Fibroblast of lung (primary cell): Measurements from ENCODE around the gene CLNS1A.

Experiments
- EZH2 ChIP-seq: IDR thresholded peaks from 2 replicates; pipeline ENCODE4 v1.5.1; 2012; ENCODE audit warnings: low read length, control low read depth, mild to moderate bottlenecking; ENCODE audit errors: missing control alignments
- TF ChIP-seq, protein P1 (sequence below), 2 donors: IDR thresholded peaks in 1 of 2; conservative IDR thresholded peaks in 1 of 2; 1 replicate in 1 of 2; 2 replicates in 1 of 2; pipeline ENCODE4 v1.5.1; 2011 to 2012; ENCODE audit warnings: low read length in 2 of 2, control low read depth in 1 of 2, inconsistent platforms in 1 of 2, low read depth in 1 of 2, mild to moderate bottlenecking in 1 of 2

DNA sequence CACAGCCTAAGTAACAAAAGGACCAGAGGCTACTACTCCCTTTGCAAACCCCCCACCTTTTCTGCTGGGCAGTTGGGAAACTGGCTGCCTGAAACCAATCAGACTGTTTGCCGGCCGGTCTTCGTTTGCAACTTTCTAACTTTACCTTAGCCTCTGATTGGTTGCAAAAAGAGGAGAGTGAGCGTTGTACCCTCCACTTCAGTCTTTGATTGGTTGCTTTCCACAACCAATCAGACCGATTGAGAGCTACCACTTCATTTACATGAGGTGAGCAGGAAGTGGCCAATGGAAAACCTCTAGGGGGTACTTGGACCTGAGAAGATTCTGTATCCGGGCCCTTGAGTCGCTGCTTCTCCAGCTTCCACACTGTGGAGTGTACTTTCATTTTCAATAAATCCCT, 18.8 kb upstream of the CLNS1A start:
- TF ChIP-seq EZH2 = no peak
- TF ChIP-seq, protein P1, sequence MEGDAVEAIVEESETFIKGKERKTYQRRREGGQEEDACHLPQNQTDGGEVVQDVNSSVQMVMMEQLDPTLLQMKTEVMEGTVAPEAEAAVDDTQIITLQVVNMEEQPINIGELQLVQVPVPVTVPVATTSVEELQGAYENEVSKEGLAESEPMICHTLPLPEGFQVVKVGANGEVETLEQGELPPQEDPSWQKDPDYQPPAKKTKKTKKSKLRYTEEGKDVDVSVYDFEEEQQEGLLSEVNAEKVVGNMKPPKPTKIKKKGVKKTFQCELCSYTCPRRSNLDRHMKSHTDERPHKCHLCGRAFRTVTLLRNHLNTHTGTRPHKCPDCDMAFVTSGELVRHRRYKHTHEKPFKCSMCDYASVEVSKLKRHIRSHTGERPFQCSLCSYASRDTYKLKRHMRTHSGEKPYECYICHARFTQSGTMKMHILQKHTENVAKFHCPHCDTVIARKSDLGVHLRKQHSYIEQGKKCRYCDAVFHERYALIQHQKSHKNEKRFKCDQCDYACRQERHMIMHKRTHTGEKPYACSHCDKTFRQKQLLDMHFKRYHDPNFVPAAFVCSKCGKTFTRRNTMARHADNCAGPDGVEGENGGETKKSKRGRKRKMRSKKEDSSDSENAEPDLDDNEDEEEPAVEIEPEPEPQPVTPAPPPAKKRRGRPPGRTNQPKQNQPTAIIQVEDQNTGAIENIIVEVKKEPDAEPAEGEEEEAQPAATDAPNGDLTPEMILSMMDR (conservative IDR thresholded peaks at IDR 0.05 in 1 of 2, IDR thresholded peaks at IDR 0.05 in 1 of 2; ENCODE audit: low read depth in 1 of 2, low read length in 2 of 2) = no peak
